Endothelial cell of umbilical vein (primary cell): Measurements from ENCODE around the gene COX14. TPM values are rescaled to one million over a fixed set of nuclear protein-coding genes. Genes with fewer than 3 reads are reported as not detected.

Experiments
- BruUV-seq: library from RNA; stranded (reverse); fragments of 400-500 nt; replicated peaks from 2 replicates; lab custom pipeline; 2021; lab: Mats Ljungman, UMichigan
- CTCF ChIA-PET: fragments of 300-600, 350-600 bp; sonication (Branson Sonifier 250); formaldehyde crosslinking; loops from one replicate; lab custom pipeline; 2021; ENCODE audit warnings: antibody characterized with exemption, inconsistent platforms; lab: Charles Lee
- POLR2A ChIA-PET: fragments of 300-600, 350-600 bp; sonication (Branson Sonifier 250); formaldehyde crosslinking; loops from one replicate; lab custom pipeline; 2021; ENCODE audit warnings: antibody characterized with exemption, inconsistent platforms; lab: Charles Lee
- DNase-seq: peaks from one replicate; pipeline ENCODE4 v3.0.0-alpha.2; 2011; ENCODE audit warnings: low read depth, low spot score
- FAIRE-seq: peaks from 2 replicates; lab custom pipeline; 2011; peaks lifted over from hg19 to GRCh38; lab: Jason Lieb, UNC
- H2AFZ ChIP-seq: 2 replicates; pipeline ENCODE4 v1.6.0; 2012; ENCODE audit warnings: low read depth, low read length, control low read depth, inconsistent platforms
- H3K27ac ChIP-seq: 2 replicates; pipeline ENCODE4 v1.5.1; 2011; ENCODE audit warnings: low read depth, mild to moderate bottlenecking, control low read depth, low read length, moderate library complexity; ENCODE audit not compliant: insufficient read depth
- H3K27me3 ChIP-seq, 2 experiments: 2 replicates each; pipeline versions ENCODE4 v1.6.0 to v1.6.1; 2011; ENCODE audit warnings: low read length in 2 of 2, mixed read lengths in 1 of 2; ENCODE audit not compliant: control insufficient read depth in 2 of 2, insufficient read depth in 2 of 2
- H3K36me3 ChIP-seq, 2 experiments: 2 replicates in 1 of 2; 3 replicates in 1 of 2; pipeline ENCODE4 v1.5.1; 2011; ENCODE audit warnings: low read length in 2 of 2, mild to moderate bottlenecking in 1 of 2, moderate library complexity in 1 of 2; ENCODE audit not compliant: control insufficient read depth in 2 of 2, insufficient read depth in 2 of 2; ENCODE audit errors: extremely low read depth in 1 of 2
- H3K4me1 ChIP-seq: 3 replicates; pipeline ENCODE4 v1.5.1; 2011; ENCODE audit warnings: mild to moderate bottlenecking, low read length; ENCODE audit not compliant: control insufficient read depth, insufficient read depth; ENCODE audit errors: extremely low read depth
- H3K4me2 ChIP-seq: 2 replicates; pipeline ENCODE4 v1.6.1; 2011; ENCODE audit warnings: low read length, control low read depth, mixed read lengths; ENCODE audit not compliant: insufficient read depth
- H3K4me3 ChIP-seq, 3 experiments: fragments of 200-600 bp in 1 of 3; sonication (generic), shearing (Covaris generic) in 1 of 3; replicated peaks in 1 of 3; 2 replicates each; pipeline ENCODE4 v1.5.1; 2011 to 2016; ENCODE audit warnings: control low read depth in 3 of 3, low read length in 3 of 3, mild to moderate bottlenecking in 2 of 3, inconsistent platforms in 1 of 3, low read depth in 1 of 3, moderate library complexity in 1 of 3; ENCODE audit not compliant: insufficient read depth in 1 of 3
- H3K79me2 ChIP-seq: 2 replicates; pipeline ENCODE4 v1.6.0; 2012; ENCODE audit warnings: low read length, inconsistent platforms; ENCODE audit not compliant: control insufficient read depth, insufficient read depth
- H3K9ac ChIP-seq: replicated peaks from 2 replicates; pipeline ENCODE3; 2011; ENCODE audit warnings: low read length, control low read depth; ENCODE audit not compliant: insufficient read depth; ENCODE audit errors: extremely low read depth
- H3K9me1 ChIP-seq: replicated peaks from 3 replicates; pipeline ENCODE4 v1.6.0; 2011; ENCODE audit warnings: mild to moderate bottlenecking, low read length; ENCODE audit not compliant: control insufficient read depth, insufficient read depth; ENCODE audit errors: extremely low read depth
- H3K9me3 ChIP-seq: replicated peaks from 2 replicates; pipeline ENCODE4 v1.5.1; 2012; ENCODE audit warnings: low read length, inconsistent platforms; ENCODE audit not compliant: control insufficient read depth, insufficient read depth
- H4K20me1 ChIP-seq: replicated peaks from 2 replicates; pipeline ENCODE3; 2011; ENCODE audit warnings: mild to moderate bottlenecking, low read length; ENCODE audit not compliant: control insufficient read depth, insufficient read depth; ENCODE audit errors: extremely low read depth
- CTCF ChIP-seq, 2 donors: IDR thresholded peaks; 1 replicate in 1 of 2; 2 replicates in 1 of 2; pipeline ENCODE4 v1.5.1; 2011; ENCODE audit warnings: low read length in 2 of 2, mild to moderate bottlenecking in 2 of 2, moderate library complexity in 2 of 2, control low read depth in 1 of 2, inconsistent platforms in 1 of 2, low read depth in 1 of 2; ENCODE audit not compliant: insufficient read depth in 1 of 2; ENCODE audit errors: extremely low read depth in 1 of 2
- EZH2 ChIP-seq: IDR thresholded peaks from 2 replicates; pipeline ENCODE4 v1.6.1; 2012; ENCODE audit warnings: borderline replicate concordance, low read depth, mild to moderate bottlenecking, moderate library complexity, low read length, inconsistent platforms; ENCODE audit not compliant: severe bottlenecking
- FOS ChIP-seq: IDR thresholded peaks from 2 replicates; pipeline ENCODE4 v1.6.1; 2011; ENCODE audit warnings: mild to moderate bottlenecking, low read length, moderate library complexity, borderline replicate concordance; ENCODE audit not compliant: insufficient read depth
- GATA2 ChIP-seq: IDR thresholded peaks from 2 replicates; pipeline ENCODE4 v1.7.0; 2011; ENCODE audit warnings: low read depth, mild to moderate bottlenecking, moderate library complexity, mixed read lengths, low read length; ENCODE audit not compliant: insufficient read length, insufficient read depth
- JUN ChIP-seq: IDR thresholded peaks from 2 replicates; pipeline ENCODE4 v1.6.1; 2011; ENCODE audit warnings: borderline replicate concordance, low read depth; ENCODE audit not compliant: insufficient read length, insufficient read depth
- MAX ChIP-seq: IDR thresholded peaks from 2 replicates; pipeline ENCODE4 v1.6.1; 2011; ENCODE audit not compliant: insufficient read depth, insufficient read length
- MYC ChIP-seq: IDR thresholded peaks from one replicate; pipeline ENCODE4 v1.6.1; 2011; ENCODE audit warnings: mild to moderate bottlenecking, low read depth, low read length
- POLR2A ChIP-seq: IDR thresholded peaks from 2 replicates; pipeline ENCODE4 v1.6.1; 2012; ENCODE audit warnings: low read depth, mild to moderate bottlenecking, control low read depth, low read length
- POLR2AphosphoS5 ChIP-seq: IDR thresholded peaks from 2 replicates; pipeline ENCODE4 v1.6.1; 2012; ENCODE audit warnings: low read depth, mild to moderate bottlenecking, control low read depth, low read length, moderate library complexity; ENCODE audit not compliant: insufficient read depth
- dilution Hi-C: fragments of 300-500 bp; cut with MboI; formaldehyde crosslinking; loops from one replicate; pipeline ENCODE4 v1.15.0; 2019; ENCODE audit warnings: low sequenced_read_pairs; ENCODE audit not compliant: extremely low pct_ligation_motif_present
- intact Hi-C: fragments of 100-400 bp; cut with micrococcal nuclease; formaldehyde crosslinking; loops from one replicate; pipeline ENCODE4 v1.10.0; 2022
- polyA plus RNA-seq, 4 experiments: library from polyadenylated mRNA; depleted of rRNA in 3 of 4; stranded (reverse) in 3 of 4; unstranded in 1 of 4; fragments of >200 nt; gene quantifications; 2 replicates each; pipeline versions ENCODE4 v1.2.1 to v1.2.3, GENCODE V29; 2011 to 2012; ENCODE audit warnings: missing spikeins in 1 of 4
- total RNA-seq: library from RNA; stranded (reverse); gene quantifications from 2 replicates; pipeline ENCODE4 v1.2.3, GENCODE V29; 2021

The COX14 gene
- total and polyA plus RNA-seq, 2 donors (not counting 3 experiments of a cell fraction or from before 2014, with no cell fraction given): 40.3 to 106 TPM

GRCh38 chr12:50121641-50122040, 9.6 kb downstream of the COX14 start:
- H3K27ac ChIP-seq: no peak overlapping the region
- H3K9me1 ChIP-seq: no peaks in the 10 kb centered on the region
- H3K4me1 ChIP-seq: peaks cover 5% of the 10 kb centered on the region
- no peak overlapping the region for H3K4me2 ChIP-seq
- ChIA-PET CTCF (interaction anchor here (1.1 to 1.9 kb wide), 2 partner anchors 10 to 82 kb away, joined by 3 to 14 read pairs; partner anchors contain the start of gene COX14), POLR2A (interaction anchor here (1.8 kb wide), 1 partner anchor 9 kb away, joined by 7 read pairs; the partner anchor contains the start of gene COX14)
- no peak overlapping the region for H3K4me3 ChIP-seq
- no peaks in the 10 kb centered on the region for H3K9me3 ChIP-seq
- BruUV-seq: no TSS peak
- H4K20me1 ChIP-seq: no peaks in the 10 kb centered on the region
- H2AFZ ChIP-seq: no peak overlapping the region
- H3K79me2 ChIP-seq: no peaks in the 10 kb centered on the region
- FAIRE-seq: no peak
- H3K36me3 ChIP-seq: peaks cover 0 to 7% of the 10 kb centered on the region in 2 experiments
- TF ChIP-seq FOS (no peak), POLR2A (no peak), MYC (no peak), POLR2AphosphoS5 (no peak), JUN (no peak), GATA2 (no peak), CTCF (IDR thresholded peaks at IDR 0.05; ENCODE audit: extremely low read depth in 1 of 2, insufficient read depth in 1 of 2, low read depth in 1 of 2, low read length in 2 of 2) (no peak), EZH2 (no peak), MAX (no peak)
- no peak for DNase-seq
- intact Hi-C loops (no loop called here), dilution Hi-C loops (no loop called here)
- H3K27me3 ChIP-seq: no peaks in the 10 kb centered on the region
- H3K9ac ChIP-seq: no peak overlapping the region
